H9 (cell line): ENCODE data around the gene TSPAN18. TPM values are rescaled to one million over a fixed set of nuclear protein-coding genes. Genes with fewer than 3 reads are reported as not detected.

Source experiments
- DNase-seq: peaks from one replicate; pipeline ENCODE4 v3.0.0-alpha.2; 2017
- H2AFZ ChIP-seq: one replicate; pipeline ENCODE4 v1.6.1; 2013; ENCODE audit warnings: mild to moderate bottlenecking, low read length, control low read depth, moderate library complexity
- H2AK5ac ChIP-seq: 2 replicates; pipeline ENCODE4 v1.6.1; 2013; ENCODE audit warnings: low read length, control low read depth, mixed read lengths; ENCODE audit not compliant: insufficient read length
- H2BK120ac ChIP-seq: one replicate; pipeline ENCODE4 v1.6.1; 2013; ENCODE audit warnings: low read depth, mild to moderate bottlenecking, low read length, control low read depth, inconsistent platforms; ENCODE audit not compliant: poor library complexity, severe bottlenecking
- H2BK12ac ChIP-seq: 2 replicates; pipeline ENCODE4 v1.6.1; 2013; ENCODE audit warnings: low read length, control low read depth, mixed read lengths, low read depth; ENCODE audit not compliant: insufficient read length
- H2BK15ac ChIP-seq: 2 replicates; pipeline ENCODE4 v1.6.1; 2013; ENCODE audit warnings: low read depth, low read length, control low read depth
- H2BK20ac ChIP-seq: one replicate; pipeline ENCODE4 v1.6.1; 2013; ENCODE audit warnings: low read depth, mild to moderate bottlenecking, low read length, control low read depth, inconsistent platforms; ENCODE audit not compliant: poor library complexity, severe bottlenecking
- H2BK5ac ChIP-seq: 2 replicates; pipeline ENCODE4 v1.6.1; 2013; ENCODE audit warnings: low read length, control low read depth, mixed read lengths; ENCODE audit not compliant: insufficient read length
- H3K14ac ChIP-seq: 2 replicates; pipeline ENCODE4 v1.6.1; 2013; ENCODE audit warnings: low read length, control low read depth; ENCODE audit not compliant: insufficient read depth
- H3K18ac ChIP-seq: 2 replicates; pipeline ENCODE4 v1.6.1; 2013; ENCODE audit warnings: low read depth, mild to moderate bottlenecking, mixed read lengths, low read length, control low read depth; ENCODE audit not compliant: insufficient read length
- H3K23ac ChIP-seq: 2 replicates; pipeline ENCODE4 v1.6.1; 2013; ENCODE audit warnings: low read length, control low read depth, mixed read lengths, low read depth; ENCODE audit not compliant: insufficient read length
- H3K23me2 ChIP-seq: 2 replicates; pipeline ENCODE4 v1.6.1; 2013; ENCODE audit warnings: low read depth, mild to moderate bottlenecking, mixed read lengths, low read length, control low read depth; ENCODE audit not compliant: insufficient read length, poor library complexity, severe bottlenecking
- H3K27ac ChIP-seq: 2 replicates; pipeline ENCODE4 v1.5.1; 2013; ENCODE audit warnings: low read length, control low read depth, mixed read lengths, low read depth; ENCODE audit not compliant: insufficient read length
- H3K27me3 ChIP-seq: 2 replicates; pipeline ENCODE4 v1.6.1; 2013; ENCODE audit warnings: low read length, control low read depth, inconsistent platforms; ENCODE audit not compliant: insufficient read depth
- H3K4ac ChIP-seq: 2 replicates; pipeline ENCODE4 v1.6.1; 2013; ENCODE audit warnings: low read depth, mild to moderate bottlenecking, control low read depth, inconsistent platforms, low read length, moderate library complexity
- H3K4me1 ChIP-seq: 2 replicates; pipeline ENCODE4 v1.6.1; 2013; ENCODE audit warnings: low read length, control low read depth, inconsistent platforms; ENCODE audit not compliant: insufficient read depth
- H3K4me2 ChIP-seq: 2 replicates; pipeline ENCODE4 v1.6.1; 2013; ENCODE audit warnings: low read length, control low read depth, mixed read lengths; ENCODE audit not compliant: insufficient read length, insufficient read depth
- H3K56ac ChIP-seq: 2 replicates; pipeline ENCODE4 v1.6.1; 2013; ENCODE audit warnings: low read depth, mild to moderate bottlenecking, mixed read lengths, low read length, control low read depth; ENCODE audit not compliant: insufficient read length
- H3K79me1 ChIP-seq: 2 replicates; pipeline ENCODE4 v1.6.1; 2013; ENCODE audit warnings: low read depth, mild to moderate bottlenecking, moderate library complexity, low read length, control low read depth, inconsistent platforms; ENCODE audit not compliant: insufficient read depth, poor library complexity, severe bottlenecking
- H3K79me2 ChIP-seq: 2 replicates; pipeline ENCODE4 v1.6.1; 2013; ENCODE audit warnings: low read length, control low read depth, inconsistent platforms; ENCODE audit not compliant: insufficient read depth
- H3K9ac ChIP-seq: 2 replicates; pipeline ENCODE4 v1.6.1; 2013; ENCODE audit warnings: low read length, control low read depth, mixed read lengths; ENCODE audit not compliant: insufficient read length; ENCODE audit errors: extremely low read depth
- H3K9me3 ChIP-seq: one replicate; pipeline ENCODE4 v1.6.1; 2013; ENCODE audit warnings: low read depth, low read length, inconsistent platforms; ENCODE audit not compliant: control insufficient read depth
- H3T11ph ChIP-seq: one replicate; pipeline ENCODE4 v1.6.1; 2013; ENCODE audit warnings: mild to moderate bottlenecking, low read length, control low read depth, inconsistent platforms
- H4K20me1 ChIP-seq: one replicate; pipeline ENCODE4 v1.6.1; 2013; ENCODE audit not compliant: control insufficient read depth, insufficient read length, insufficient read depth
- H4K5ac ChIP-seq: 2 replicates; pipeline ENCODE4 v1.6.1; 2013; ENCODE audit warnings: low read depth, mild to moderate bottlenecking, mixed read lengths, low read length, control low read depth; ENCODE audit not compliant: insufficient read length
- H4K8ac ChIP-seq: replicated peaks from 2 replicates; pipeline ENCODE4 v1.6.1; 2013; ENCODE audit warnings: low read length, control low read depth, mixed read lengths, low read depth; ENCODE audit not compliant: insufficient read length
- H4K91ac ChIP-seq: 2 replicates; pipeline ENCODE4 v1.6.1; 2013; ENCODE audit warnings: low read depth, mild to moderate bottlenecking, moderate library complexity, mixed read lengths, low read length, control low read depth; ENCODE audit not compliant: insufficient read length
- H3K27ac Mint-ChIP-seq, 3 experiments: 2 replicates in 2 of 3; 3 replicates in 1 of 3; pipeline ENCODE4 v1.8.0; 2020 to 2021; ENCODE audit warnings: mixed read lengths in 3 of 3, mild to moderate bottlenecking in 1 of 3, moderate library complexity in 1 of 3
- H3K27me3 Mint-ChIP-seq: 2 replicates; pipeline ENCODE4 v1.8.0; 2021; ENCODE audit warnings: low read depth, mild to moderate bottlenecking, moderate library complexity, mixed read lengths
- H3K36me3 Mint-ChIP-seq, 3 experiments: 2 replicates in 2 of 3; 3 replicates in 1 of 3; pipeline ENCODE4 v1.8.0; 2020 to 2021; ENCODE audit warnings: low read depth in 3 of 3, mixed read lengths in 3 of 3; ENCODE audit not compliant: insufficient read depth in 1 of 3
- H3K4me1 Mint-ChIP-seq, 2 experiments: 2 replicates each; pipeline ENCODE4 v1.8.0; 2020; ENCODE audit warnings: mixed read lengths in 2 of 2
- H3K4me3 Mint-ChIP-seq, 2 experiments: 2 replicates in 1 of 2; 3 replicates in 1 of 2; pipeline ENCODE4 v1.8.0; 2020 to 2021; ENCODE audit warnings: mild to moderate bottlenecking in 2 of 2, mixed read lengths in 2 of 2, moderate library complexity in 1 of 2
- H3K9me3 Mint-ChIP-seq, 2 experiments: 2 replicates in 1 of 2; 3 replicates in 1 of 2; pipeline ENCODE4 v1.8.0; 2020; ENCODE audit warnings: mild to moderate bottlenecking in 2 of 2, mixed read lengths in 2 of 2, moderate library complexity in 1 of 2
- WGBS: extraction: QIAGEN DNeasy Blood & Tissue Kit; methylation state at CpG from one replicate; pipeline ENCODE4 v1.1.7; 2013; ENCODE audit warnings: missing lambda C conversion rate, low lambda C conversion rate, mixed read lengths; ENCODE audit not compliant: insufficient read length; ENCODE audit errors: extremely low coverage; 5-methylcytosine and 5-hydroxymethylcytosine counted together
- total RNA-seq: library from RNA; stranded (reverse); gene quantifications from 2 replicates; pipeline ENCODE4 v1.2.1, GENCODE V29; 2021
- TF ChIP-seq, protein P1 (sequence below): fragments of 200-600 bp; sonication (generic); conservative IDR thresholded peaks from 3 replicates; pipeline ENCODE4 v1.8.0; 2021; ENCODE audit warnings: antibody characterized with exemption, mild to moderate bottlenecking

The TSPAN18 gene
- total RNA-seq, 1 experiment from 2014 or later: 25.3 TPM

GRCh38 chr11:44814881-44815592, 88.3 kb downstream of the TSPAN18 start:
- no peaks in the 10 kb centered on the region for H3K9me3 ChIP-seq
- no peaks in the 10 kb centered on the region for H3K4me1 ChIP-seq
- H3K18ac ChIP-seq: no peak overlapping the region
- no peak overlapping the region for H3K23ac ChIP-seq
- peaks cover 12 to 14% of the 10 kb centered on the region in 2 experiments for H3K4me1 Mint-ChIP-seq
- H2BK12ac ChIP-seq: no peak overlapping the region
- H2AK5ac ChIP-seq: no peak overlapping the region
- no peak overlapping the region for H3T11ph ChIP-seq
- peaks cover 1% of the 10 kb centered on the region for H3K27me3 Mint-ChIP-seq
- TF ChIP-seq, protein P1, sequence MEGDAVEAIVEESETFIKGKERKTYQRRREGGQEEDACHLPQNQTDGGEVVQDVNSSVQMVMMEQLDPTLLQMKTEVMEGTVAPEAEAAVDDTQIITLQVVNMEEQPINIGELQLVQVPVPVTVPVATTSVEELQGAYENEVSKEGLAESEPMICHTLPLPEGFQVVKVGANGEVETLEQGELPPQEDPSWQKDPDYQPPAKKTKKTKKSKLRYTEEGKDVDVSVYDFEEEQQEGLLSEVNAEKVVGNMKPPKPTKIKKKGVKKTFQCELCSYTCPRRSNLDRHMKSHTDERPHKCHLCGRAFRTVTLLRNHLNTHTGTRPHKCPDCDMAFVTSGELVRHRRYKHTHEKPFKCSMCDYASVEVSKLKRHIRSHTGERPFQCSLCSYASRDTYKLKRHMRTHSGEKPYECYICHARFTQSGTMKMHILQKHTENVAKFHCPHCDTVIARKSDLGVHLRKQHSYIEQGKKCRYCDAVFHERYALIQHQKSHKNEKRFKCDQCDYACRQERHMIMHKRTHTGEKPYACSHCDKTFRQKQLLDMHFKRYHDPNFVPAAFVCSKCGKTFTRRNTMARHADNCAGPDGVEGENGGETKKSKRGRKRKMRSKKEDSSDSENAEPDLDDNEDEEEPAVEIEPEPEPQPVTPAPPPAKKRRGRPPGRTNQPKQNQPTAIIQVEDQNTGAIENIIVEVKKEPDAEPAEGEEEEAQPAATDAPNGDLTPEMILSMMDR: no peak
- no peaks in the 10 kb centered on the region for H3K79me1 ChIP-seq
- H4K20me1 ChIP-seq: no peaks in the 10 kb centered on the region
- no peak overlapping the region for H4K8ac ChIP-seq
- WGBS: no CpG with 5 or more reads among the region's 5 CpGs
- H3K4me3 Mint-ChIP-seq: no peak overlapping the region; a peak in 1 of 5 replicates
- no peak overlapping the region for H2BK5ac ChIP-seq
- H3K79me2 ChIP-seq: no peaks in the 10 kb centered on the region
- no peaks in the 10 kb centered on the region for H3K23me2 ChIP-seq
- no peak overlapping the region for H2BK15ac ChIP-seq
- H4K91ac ChIP-seq: no peak overlapping the region
- no peak overlapping the region for H4K5ac ChIP-seq
- no peak overlapping the region for H2BK120ac ChIP-seq
- H3K36me3 Mint-ChIP-seq: peaks cover 2 to 4% (median 3%) of the 10 kb centered on the region in 3 experiments; a peak in 4 of 7 replicates
- H3K4me2 ChIP-seq: no peak overlapping the region
- no peak overlapping the region for H3K9ac ChIP-seq
- no peak overlapping the region for H2AFZ ChIP-seq
- no peak overlapping the region for H2BK20ac ChIP-seq
- no peak overlapping the region for H3K27ac Mint-ChIP-seq
- H3K4ac ChIP-seq: no peak overlapping the region
- 0 out of 5 replicates have a peak, but pooled peaks cover 0 to 3% of the 10 kb centered on the region in 2 experiments for H3K9me3 Mint-ChIP-seq
- no peak for DNase-seq
- no peak overlapping the region for H3K27ac ChIP-seq
- H3K27me3 ChIP-seq: no peaks in the 10 kb centered on the region
- H3K14ac ChIP-seq: 0 out of 2 replicates have a peak overlapping the region, but pooled peaks have one; percentile 33
- H3K56ac ChIP-seq: no peak overlapping the region
